ENCODE data around the gene DOK3. TPM values are rescaled to one million over a fixed set of nuclear protein-coding genes. Genes with fewer than 3 reads are reported as not detected.

Gene DOK3
- total and polyA plus RNA-seq, 10 of the 15 experiments (the other 5 are each of a cell fraction or from before 2014, with no cell fraction given) = 6.6 to 107 (median 52.1) TPM

DNA sequence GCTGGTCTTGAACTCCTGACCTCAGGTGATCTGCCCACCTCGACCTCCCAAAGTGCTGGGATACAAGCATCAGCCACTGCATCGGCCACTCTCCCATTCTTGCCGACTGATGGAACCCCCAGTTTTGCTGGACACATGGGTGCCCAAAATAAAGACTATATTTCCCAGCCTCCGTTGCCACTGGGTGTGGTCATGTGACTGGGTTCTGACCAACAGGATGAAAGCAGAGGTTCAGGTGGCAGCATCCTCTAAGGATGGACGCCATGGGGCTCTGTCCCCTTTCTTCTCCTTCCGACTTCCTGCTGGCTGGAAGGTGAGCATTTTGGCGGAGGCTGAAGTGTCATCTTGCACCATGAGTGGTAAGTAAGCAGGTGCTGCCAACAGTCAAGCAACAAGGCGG, 22.5 kb downstream of the DOK3 start (continued):
- TF ChIP-seq HCFC1 (IDR thresholded peaks at IDR 0.05; ENCODE audit: low read length) (no peak), SMARCA5 (IDR thresholded peaks at IDR 0.05) (no peak), BRCA1 (IDR thresholded peaks at IDR 0.05; ENCODE audit: low read depth, low read length) (no peak), ZZZ3 (IDR thresholded peaks at IDR 0.05; ENCODE audit: control insufficient read depth, insufficient read length, low read depth) (no peak), YBX1 (IDR thresholded peaks at IDR 0.05) (no peak), SUPT20H (IDR thresholded peaks at IDR 0.05; ENCODE audit: borderline replicate concordance, control insufficient read depth, low read depth, low read length) (no peak), GATAD2B (conservative IDR thresholded peaks at IDR 0.05; ENCODE audit: low read depth) (no peak)
- TF ChIP-seq, protein P1, sequence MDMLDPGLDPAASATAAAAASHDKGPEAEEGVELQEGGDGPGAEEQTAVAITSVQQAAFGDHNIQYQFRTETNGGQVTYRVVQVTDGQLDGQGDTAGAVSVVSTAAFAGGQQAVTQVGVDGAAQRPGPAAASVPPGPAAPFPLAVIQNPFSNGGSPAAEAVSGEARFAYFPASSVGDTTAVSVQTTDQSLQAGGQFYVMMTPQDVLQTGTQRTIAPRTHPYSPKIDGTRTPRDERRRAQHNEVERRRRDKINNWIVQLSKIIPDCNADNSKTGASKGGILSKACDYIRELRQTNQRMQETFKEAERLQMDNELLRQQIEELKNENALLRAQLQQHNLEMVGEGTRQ (IDR thresholded peaks at IDR 0.05; ENCODE audit: borderline replicate concordance, low read depth, low read length) = no peak
- TF ChIP-seq, protein P2, sequence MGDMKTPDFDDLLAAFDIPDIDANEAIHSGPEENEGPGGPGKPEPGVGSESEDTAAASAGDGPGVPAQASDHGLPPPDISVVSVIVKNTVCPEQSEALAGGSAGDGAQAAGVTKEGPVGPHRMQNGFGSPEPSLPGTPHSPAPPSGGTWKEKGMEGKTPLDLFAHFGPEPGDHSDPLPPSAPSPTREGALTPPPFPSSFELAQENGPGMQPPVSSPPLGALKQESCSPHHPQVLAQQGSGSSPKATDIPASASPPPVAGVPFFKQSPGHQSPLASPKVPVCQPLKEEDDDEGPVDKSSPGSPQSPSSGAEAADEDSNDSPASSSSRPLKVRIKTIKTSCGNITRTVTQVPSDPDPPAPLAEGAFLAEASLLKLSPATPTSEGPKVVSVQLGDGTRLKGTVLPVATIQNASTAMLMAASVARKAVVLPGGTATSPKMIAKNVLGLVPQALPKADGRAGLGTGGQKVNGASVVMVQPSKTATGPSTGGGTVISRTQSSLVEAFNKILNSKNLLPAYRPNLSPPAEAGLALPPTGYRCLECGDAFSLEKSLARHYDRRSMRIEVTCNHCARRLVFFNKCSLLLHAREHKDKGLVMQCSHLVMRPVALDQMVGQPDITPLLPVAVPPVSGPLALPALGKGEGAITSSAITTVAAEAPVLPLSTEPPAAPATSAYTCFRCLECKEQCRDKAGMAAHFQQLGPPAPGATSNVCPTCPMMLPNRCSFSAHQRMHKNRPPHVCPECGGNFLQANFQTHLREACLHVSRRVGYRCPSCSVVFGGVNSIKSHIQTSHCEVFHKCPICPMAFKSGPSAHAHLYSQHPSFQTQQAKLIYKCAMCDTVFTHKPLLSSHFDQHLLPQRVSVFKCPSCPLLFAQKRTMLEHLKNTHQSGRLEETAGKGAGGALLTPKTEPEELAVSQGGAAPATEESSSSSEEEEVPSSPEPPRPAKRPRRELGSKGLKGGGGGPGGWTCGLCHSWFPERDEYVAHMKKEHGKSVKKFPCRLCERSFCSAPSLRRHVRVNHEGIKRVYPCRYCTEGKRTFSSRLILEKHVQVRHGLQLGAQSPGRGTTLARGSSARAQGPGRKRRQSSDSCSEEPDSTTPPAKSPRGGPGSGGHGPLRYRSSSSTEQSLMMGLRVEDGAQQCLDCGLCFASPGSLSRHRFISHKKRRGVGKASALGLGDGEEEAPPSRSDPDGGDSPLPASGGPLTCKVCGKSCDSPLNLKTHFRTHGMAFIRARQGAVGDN (IDR thresholded peaks at IDR 0.05) = no peak
- TF ChIP-seq, protein P3, sequence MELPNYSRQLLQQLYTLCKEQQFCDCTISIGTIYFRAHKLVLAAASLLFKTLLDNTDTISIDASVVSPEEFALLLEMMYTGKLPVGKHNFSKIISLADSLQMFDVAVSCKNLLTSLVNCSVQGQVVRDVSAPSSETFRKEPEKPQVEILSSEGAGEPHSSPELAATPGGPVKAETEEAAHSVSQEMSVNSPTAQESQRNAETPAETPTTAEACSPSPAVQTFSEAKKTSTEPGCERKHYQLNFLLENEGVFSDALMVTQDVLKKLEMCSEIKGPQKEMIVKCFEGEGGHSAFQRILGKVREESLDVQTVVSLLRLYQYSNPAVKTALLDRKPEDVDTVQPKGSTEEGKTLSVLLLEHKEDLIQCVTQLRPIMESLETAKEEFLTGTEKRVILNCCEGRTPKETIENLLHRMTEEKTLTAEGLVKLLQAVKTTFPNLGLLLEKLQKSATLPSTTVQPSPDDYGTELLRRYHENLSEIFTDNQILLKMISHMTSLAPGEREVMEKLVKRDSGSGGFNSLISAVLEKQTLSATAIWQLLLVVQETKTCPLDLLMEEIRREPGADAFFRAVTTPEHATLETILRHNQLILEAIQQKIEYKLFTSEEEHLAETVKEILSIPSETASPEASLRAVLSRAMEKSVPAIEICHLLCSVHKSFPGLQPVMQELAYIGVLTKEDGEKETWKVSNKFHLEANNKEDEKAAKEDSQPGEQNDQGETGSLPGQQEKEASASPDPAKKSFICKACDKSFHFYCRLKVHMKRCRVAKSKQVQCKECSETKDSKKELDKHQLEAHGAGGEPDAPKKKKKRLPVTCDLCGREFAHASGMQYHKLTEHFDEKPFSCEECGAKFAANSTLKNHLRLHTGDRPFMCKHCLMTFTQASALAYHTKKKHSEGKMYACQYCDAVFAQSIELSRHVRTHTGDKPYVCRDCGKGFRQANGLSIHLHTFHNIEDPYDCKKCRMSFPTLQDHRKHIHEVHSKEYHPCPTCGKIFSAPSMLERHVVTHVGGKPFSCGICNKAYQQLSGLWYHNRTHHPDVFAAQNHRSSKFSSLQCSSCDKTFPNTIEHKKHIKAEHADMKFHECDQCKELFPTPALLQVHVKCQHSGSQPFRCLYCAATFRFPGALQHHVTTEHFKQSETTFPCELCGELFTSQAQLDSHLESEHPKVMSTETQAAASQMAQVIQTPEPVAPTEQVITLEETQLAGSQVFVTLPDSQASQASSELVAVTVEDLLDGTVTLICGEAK (IDR thresholded peaks at IDR 0.05; ENCODE audit: borderline replicate concordance) = no peak

All from GM12878 (cell line).